GM12891 (cell line): ENCODE measurements around the gene PSME2.

Experiments used
- DNase-seq: peaks from one replicate; pipeline ENCODE4 v3.0.0; 2011; ENCODE audit warnings: low spot score; ENCODE audit not compliant: insufficient read length
- FAIRE-seq: peaks from 2 replicates; lab custom pipeline; 2011; peaks lifted over from hg19 to GRCh38; lab: Jason Lieb, UNC
- PAX5 ChIP-seq: IDR thresholded peaks from 2 replicates; pipeline ENCODE4 v1.6.1; 2011; ENCODE audit warnings: low read length, moderate library complexity, mild to moderate bottlenecking; ENCODE audit not compliant: insufficient read depth, severe bottlenecking
- POLR2A ChIP-seq: IDR thresholded peaks from 2 replicates; pipeline ENCODE4 v1.6.1; 2011; ENCODE audit warnings: low read depth, low read length, control low read depth
- POLR2AphosphoS5 ChIP-seq: IDR thresholded peaks from 2 replicates; pipeline ENCODE4 v1.6.1; 2011; ENCODE audit warnings: low read depth, low read length, control low read depth
- POU2F2 ChIP-seq: IDR thresholded peaks from 2 replicates; pipeline ENCODE4 v1.6.1; 2011; ENCODE audit warnings: low read depth, mild to moderate bottlenecking, control low read depth, low read length, moderate library complexity
- SPI1 ChIP-seq: IDR thresholded peaks from 2 replicates; pipeline ENCODE4 v1.6.1; 2011; ENCODE audit warnings: low read depth, low read length, control low read depth
- TAF1 ChIP-seq: IDR thresholded peaks from 2 replicates; pipeline ENCODE4 v1.6.1; 2011; ENCODE audit warnings: low read depth, low read length, control low read depth

The PSME2 gene

GRCh38 chr14:24146978-24147760 is 759 bp upstream of the PSME2 start, which contains the start of gene RNF31:
Gene RNF31, plus strand, starts transcription at chr14:24147498. Its CDS starts 201 bp downstream, at chr14:24147699.
- peak; percentile 30; the same call in 1 of the 2 replicates for TF ChIP-seq POLR2AphosphoS5
- no peak for TF ChIP-seq POU2F2
- peak; percentile 95 for DNase-seq
- peak; percentile 98 for FAIRE-seq

- no peak for TF ChIP-seq SPI1
- TF ChIP-seq POLR2AphosphoS5 = no peak
- TF ChIP-seq POLR2A = no peak
- no peak for TF ChIP-seq PAX5
- no peak for TF ChIP-seq TAF1
- TF ChIP-seq POU2F2 = no peak
- peak; percentile 23 for FAIRE-seq
- no peak for DNase-seq
These were observed 539 bp downstream of the PSME2 start for GRCh38 chr14:24145690-24146452.

GRCh38 chr14:24145219-24145618 is 1.2 kb downstream of the PSME2 start:
- TF ChIP-seq POU2F2 (no peak), TAF1 (no peak), SPI1 (no peak), POLR2AphosphoS5 (no peak), POLR2A (no peak), PAX5 (no peak)
- no peak for FAIRE-seq
- no peak for DNase-seq

GRCh38 chr14:24144451-24144850 is 2.0 kb downstream of the PSME2 start:
- DNase-seq (no peak), FAIRE-seq (no peak)
- TF ChIP-seq POLR2AphosphoS5 (no peak), POLR2A (no peak), TAF1 (no peak), POU2F2 (no peak), PAX5 (no peak), SPI1 (no peak)

- no peak for FAIRE-seq
These were observed 2.9 kb downstream of the PSME2 start for GRCh38 chr14:24143511-24143910.

GRCh38 chr14:24141097-24141880 is 5.1 kb downstream of the PSME2 start, which contains the start of gene EMC9:
Gene EMC9, minus strand, starts transcription at chr14:24141591. Its CDS starts 287 bp downstream, at chr14:24141304.
- FAIRE-seq (peak; percentile 82), DNase-seq (peak; percentile 96)
- peak; percentile 53 for TF ChIP-seq POU2F2
- TF ChIP-seq POLR2A = peak; percentile 78; the same call in 1 of the 2 replicates
- TF ChIP-seq PAX5 = peak; percentile 72
- peak; percentile 7 for TF ChIP-seq TAF1
- TF ChIP-seq SPI1 = peak; percentile 74
- TF ChIP-seq POLR2AphosphoS5 = peak; percentile 83

More at GRCh38 chr14:24143511-24143910, 2.9 kb downstream of the PSME2 start:
- TF ChIP-seq SPI1 = no peak
- no peak for TF ChIP-seq POLR2AphosphoS5
- TF ChIP-seq POU2F2 = no peak
- TF ChIP-seq POLR2A = no peak
- no peak for TF ChIP-seq PAX5
- TF ChIP-seq TAF1 = no peak
- no peak for DNase-seq

- DNase-seq (no peak), FAIRE-seq (no peak)
These were observed 7.0 kb downstream of the PSME2 start for GRCh38 chr14:24139272-24139934.

GRCh38 chr14:24138396-24139271 is 7.8 kb downstream of the PSME2 start:
- no peak for DNase-seq
- FAIRE-seq = no peak
- no peak for TF ChIP-seq SPI1
- TF ChIP-seq POLR2A = no peak
- TF ChIP-seq POLR2AphosphoS5 = no peak
- TF ChIP-seq POU2F2 = no peak
- no peak for TF ChIP-seq PAX5
- no peak for TF ChIP-seq TAF1

More at GRCh38 chr14:24139272-24139934, 7.0 kb downstream of the PSME2 start:
- TF ChIP-seq TAF1 = no peak
- TF ChIP-seq PAX5 = no peak
- no peak for TF ChIP-seq POU2F2
- no peak for TF ChIP-seq SPI1
- no peak for TF ChIP-seq POLR2AphosphoS5
